Suppressor macrophage (primary cell): ENCODE data around the gene DPP10.

Source experiments
- DNase-seq, 4 experiments: peaks; one replicate each; pipeline ENCODE4 v3.0.0-alpha.2; 2020 to 2022

DPP10 gene

GRCh38 chr2:115162494-115163293, 720.3 kb downstream of the DPP10 start:
- no peak for DNase-seq

DNA sequence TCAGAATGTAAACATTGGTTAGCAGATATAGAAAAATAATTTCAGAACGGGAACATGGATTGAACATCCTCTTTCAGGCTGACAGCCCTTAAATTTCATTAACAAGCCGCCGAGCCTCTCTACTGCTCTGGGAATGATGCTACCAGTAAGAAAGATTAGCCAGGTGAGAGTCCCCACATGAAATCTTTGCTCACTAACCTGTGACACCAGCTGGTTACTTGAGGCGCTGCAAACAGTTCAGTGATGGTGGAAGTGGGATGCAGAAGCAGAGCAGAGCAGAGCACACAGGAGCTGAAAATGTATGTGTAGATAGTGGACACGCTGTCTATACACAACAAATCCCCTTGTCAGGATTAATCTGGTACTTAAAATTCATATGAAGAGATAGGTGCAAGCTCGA, 721.1 kb downstream of the DPP10 start:
- no peak for DNase-seq

- DNase-seq, result peak; percentile 2 to 40 (median 35)
These were observed 723.2 kb downstream of the DPP10 start for GRCh38 chr2:115165529-115166109.

- no peak for DNase-seq
These were observed 726.0 kb downstream of the DPP10 start for GRCh38 chr2:115168457-115168856.

DNA sequence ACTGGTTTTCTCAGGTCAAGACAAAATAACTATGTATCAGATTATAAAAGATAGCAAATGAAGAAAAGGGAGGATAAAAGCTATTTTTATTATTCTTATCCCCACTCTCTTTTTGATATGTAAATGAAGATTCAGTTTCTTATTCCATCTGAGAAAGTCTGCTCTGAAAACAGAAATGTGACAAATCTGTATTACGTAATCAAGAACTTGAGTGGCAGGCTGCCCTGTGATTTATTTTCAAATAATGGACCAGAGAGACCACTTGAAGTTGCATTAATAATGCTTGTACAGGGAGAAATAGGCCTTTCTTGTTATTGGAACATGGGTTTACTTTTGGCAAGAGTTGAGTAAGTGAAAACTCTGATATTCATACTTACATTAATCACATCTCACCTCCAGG, 727.4 kb downstream of the DPP10 start:
- no peak for DNase-seq

DNA sequence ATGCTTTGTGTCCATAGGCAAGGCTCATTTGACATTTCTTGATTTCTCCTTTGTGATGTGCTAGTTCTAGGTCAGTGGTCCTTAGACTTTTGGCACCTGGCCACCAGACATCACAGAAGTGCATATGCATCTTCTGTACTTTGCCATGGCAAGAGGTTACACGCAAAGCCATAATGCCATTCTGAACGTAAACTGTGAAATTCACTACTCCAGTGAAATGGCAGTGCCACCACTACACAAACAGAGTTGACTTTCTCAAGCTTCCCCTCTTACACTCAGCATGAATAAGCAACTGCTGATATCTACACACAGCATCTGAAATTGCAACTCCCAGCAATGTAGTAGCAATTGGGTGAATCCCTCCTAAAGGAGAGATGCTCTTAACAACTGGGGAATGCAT, 729.3 kb downstream of the DPP10 start:
- DNase-seq, result no peak

- DNase-seq, result no peak
These were observed 732.2 kb downstream of the DPP10 start for GRCh38 chr2:115174651-115175050.

DNA sequence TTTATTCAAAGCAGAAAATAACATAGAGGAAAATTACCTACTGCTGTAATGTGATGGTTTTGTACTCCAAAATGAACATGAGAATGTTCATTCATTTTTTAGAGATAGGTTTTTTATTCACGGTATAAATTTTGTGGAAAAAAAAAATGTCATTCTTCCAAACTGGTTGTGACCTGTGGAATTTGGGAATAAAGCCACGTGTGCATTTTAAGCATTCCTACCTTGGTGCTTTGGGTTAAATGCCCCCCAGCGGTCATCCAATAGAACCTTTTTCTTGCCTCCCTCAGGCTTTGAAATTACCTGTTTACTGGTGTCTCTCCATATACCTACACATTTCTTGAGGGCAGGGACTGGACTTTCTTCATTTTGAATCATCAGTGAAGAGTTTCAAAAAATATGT, 740.7 kb downstream of the DPP10 start:
- DNase-seq, result no peak

DNA sequence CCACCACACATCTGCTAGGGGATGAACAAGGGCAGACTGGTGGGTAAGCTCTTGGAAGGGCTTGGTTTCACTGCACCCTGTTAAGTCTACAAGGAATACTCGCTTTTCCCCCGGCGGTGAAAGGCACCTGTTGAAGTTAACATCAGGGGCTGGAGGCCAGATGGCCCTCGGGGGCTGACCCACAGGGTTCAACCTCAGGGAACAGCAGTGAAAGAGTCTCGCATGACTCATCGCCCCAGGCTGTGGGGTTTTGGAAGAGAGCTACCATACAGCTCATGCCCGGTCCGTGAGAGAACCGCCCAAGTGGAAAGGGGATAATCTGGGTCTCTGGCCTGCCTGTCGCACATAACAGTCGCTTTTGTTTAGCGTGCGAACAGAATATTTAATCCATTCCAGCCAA, 748.0 kb downstream of the DPP10 start:
- no peak for DNase-seq

- DNase-seq, result no peak
These were observed 752.2 kb downstream of the DPP10 start for GRCh38 chr2:115194623-115195022.

- no peak for DNase-seq
These were observed 754.1 kb downstream of the DPP10 start for GRCh38 chr2:115196587-115196986.

- no peak for DNase-seq
These were observed 757.5 kb downstream of the DPP10 start for GRCh38 chr2:115199966-115200365.

- no peak for DNase-seq
These were observed 758.9 kb downstream of the DPP10 start for GRCh38 chr2:115201386-115201785.

- no peak for DNase-seq
These were observed 766.2 kb downstream of the DPP10 start for GRCh38 chr2:115208493-115209164.

DNA sequence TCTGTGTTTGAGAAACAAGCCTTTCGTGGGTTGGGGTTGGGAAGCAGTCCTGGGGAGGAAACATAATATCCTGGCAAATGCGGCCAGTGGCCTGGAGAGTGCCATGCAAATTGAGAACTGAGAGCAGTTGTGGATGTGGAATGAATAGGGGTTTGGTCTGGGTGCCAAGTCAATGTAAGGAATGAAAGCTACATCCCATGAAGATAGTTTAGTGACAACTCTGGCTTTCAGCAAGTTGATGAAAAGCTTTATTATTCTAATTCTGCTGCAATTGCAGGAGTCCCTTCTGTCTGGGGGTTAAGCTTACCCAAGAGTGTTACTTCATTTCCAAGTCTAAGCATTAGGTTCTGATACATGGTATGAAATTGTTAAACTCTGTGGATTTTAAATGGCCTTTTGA, 771.6 kb downstream of the DPP10 start:
- DNase-seq, result no peak

GRCh38 chr2:115219296-115219695, 776.9 kb downstream of the DPP10 start:
- DNase-seq, result no peak

DNA sequence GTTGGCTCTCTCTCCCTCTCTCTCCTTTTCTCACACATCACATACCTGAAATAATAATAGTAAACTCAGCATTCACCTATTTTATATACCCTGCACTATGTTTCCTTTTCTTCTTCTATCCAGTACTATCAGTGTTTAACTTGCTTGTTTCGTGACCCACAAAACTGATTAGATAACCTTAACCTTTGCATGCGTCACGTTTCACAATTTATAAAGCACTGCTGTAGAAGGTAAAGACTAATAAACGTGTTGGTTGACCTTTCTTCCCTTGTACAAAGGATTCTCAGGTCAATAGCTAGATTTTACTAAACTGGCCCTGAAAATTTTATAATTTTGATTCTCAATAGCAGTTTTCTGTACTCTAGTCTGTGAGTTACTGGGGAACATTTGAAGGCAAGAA, 791.7 kb downstream of the DPP10 start:
- DNase-seq, result no peak

- no peak for DNase-seq
These were observed 792.3 kb downstream of the DPP10 start for GRCh38 chr2:115234737-115235136.

- no peak for DNase-seq
These were observed 805.6 kb downstream of the DPP10 start for GRCh38 chr2:115248066-115248465.

GRCh38 chr2:115277366-115277765, 834.9 kb downstream of the DPP10 start:
- DNase-seq, result no peak

- no peak for DNase-seq
These were observed 843.0 kb downstream of the DPP10 start for GRCh38 chr2:115285416-115285815.

DNA sequence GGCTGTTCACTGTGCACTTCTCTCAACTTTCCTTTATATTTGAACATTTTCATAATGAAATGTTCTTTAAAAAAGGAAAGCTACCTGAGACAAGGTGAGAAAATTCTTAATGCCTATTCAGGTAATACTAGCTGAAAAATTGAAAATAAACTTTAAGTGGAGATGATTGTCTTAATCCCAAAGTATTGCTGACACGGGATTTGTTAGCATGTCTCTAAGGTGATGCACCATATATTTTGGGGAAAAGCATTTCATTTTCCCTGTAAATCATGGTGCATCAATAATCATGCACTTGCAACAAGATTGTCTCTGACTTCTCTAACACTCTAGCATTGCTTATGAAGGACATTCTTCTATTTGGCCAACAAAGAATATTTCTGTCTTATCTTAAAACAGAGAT, 848.0 kb downstream of the DPP10 start:
- no peak for DNase-seq

GRCh38 chr2:115292742-115293141, 850.3 kb downstream of the DPP10 start:
- DNase-seq, result no peak

DNA sequence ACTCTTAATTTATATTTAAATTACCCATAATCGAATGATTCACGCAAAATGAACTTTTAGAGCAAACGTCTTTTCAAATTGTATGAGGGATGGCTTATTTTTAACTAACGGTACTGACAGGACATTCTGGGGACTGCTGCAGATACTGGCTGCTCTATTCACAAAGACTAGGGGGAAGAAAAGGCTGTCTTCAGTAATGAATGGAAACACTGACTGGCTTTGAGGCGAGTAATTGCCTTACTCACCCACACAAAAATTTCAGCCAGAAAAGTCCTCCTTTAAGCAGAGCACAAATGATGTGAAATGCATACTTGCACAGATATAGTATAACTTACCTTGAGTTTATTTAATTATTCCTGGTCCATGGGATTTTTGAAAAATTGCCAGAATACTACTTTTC, 852.6 kb downstream of the DPP10 start:
- DNase-seq, result no peak
